SK-N-MC (cell line): ENCODE results near the gene DYNC1LI1.

ENCODE experiments used
- DNase-seq: peaks from one replicate; pipeline ENCODE4 v3.0.0-alpha.2; 2011; ENCODE audit warnings: low read depth, low spot score
- H3K27ac ChIP-seq: fragments of 200-600 bp; sonication (generic); 2 replicates; pipeline ENCODE4 v1.5.1; 2016; ENCODE audit warnings: mixed run types
- H3K36me3 ChIP-seq: fragments of 200-600 bp; sonication (generic); 2 replicates; pipeline ENCODE4 v1.6.1; 2017; ENCODE audit warnings: antibody characterized with exemption, low read length, mixed read lengths; ENCODE audit not compliant: insufficient read depth
- H3K4me3 ChIP-seq: fragments of 200-600 bp; sonication (generic); 2 replicates; pipeline ENCODE4 v1.5.1; 2016
- H3K9ac ChIP-seq: fragments of 200-600 bp; sonication (generic); 2 replicates; pipeline ENCODE4 v1.8.0; 2017; ENCODE audit warnings: mixed run types, mixed read lengths; ENCODE audit not compliant: insufficient read length
- H3K9me3 ChIP-seq: fragments of 200-600 bp; sonication (generic); 2 replicates; pipeline ENCODE4 v1.6.1; 2017; ENCODE audit warnings: low read depth, mild to moderate bottlenecking, antibody characterized with exemption, low read length, moderate library complexity, mixed read lengths
- EZH2 ChIP-seq: fragments of 200-600 bp; sonication (generic); IDR thresholded peaks from one replicate; pipeline ENCODE4 v1.6.1; 2017; ENCODE audit warnings: antibody characterized with exemption
- FOXP2 ChIP-seq: optimal IDR thresholded peaks from 2 replicates; pipeline ENCODE3; 2011; ENCODE audit warnings: mild to moderate bottlenecking, moderate library complexity; ENCODE audit not compliant: insufficient read depth; ENCODE audit errors: extremely low read length, control extremely low read depth
- POLR2AphosphoS5 ChIP-seq: IDR thresholded peaks from 2 replicates; pipeline ENCODE4 v1.6.1; 2012; ENCODE audit warnings: mild to moderate bottlenecking, low read depth, low read length, borderline replicate concordance

Gene DYNC1LI1

DNA sequence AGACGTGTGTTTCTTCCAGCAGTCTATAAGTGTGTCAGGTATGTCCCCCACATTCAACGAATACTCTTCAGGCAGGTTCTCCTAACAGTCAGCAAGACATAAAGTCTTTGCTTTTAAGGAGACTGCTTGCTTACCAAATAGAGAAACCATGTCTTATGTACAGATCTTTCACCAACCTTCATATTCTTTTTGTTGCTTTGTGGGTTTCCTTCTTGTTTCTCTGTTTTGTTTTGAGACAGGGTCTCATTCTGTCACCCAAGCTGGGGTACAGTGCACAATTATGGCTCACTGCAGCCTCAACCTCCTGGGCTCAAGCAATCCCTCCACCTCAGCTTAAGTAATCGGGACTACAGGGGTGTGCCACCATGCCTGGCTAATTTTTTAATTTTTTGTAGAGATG is 14.3 kb downstream of the DYNC1LI1 start:
- no peak overlapping the region for H3K9ac ChIP-seq
- H3K36me3 ChIP-seq, result no peaks in the 10 kb centered on the region
- no peak for DNase-seq
- no peak overlapping the region for H3K4me3 ChIP-seq
- no peak for TF ChIP-seq FOXP2
- TF ChIP-seq EZH2, result no peak
- no peak for TF ChIP-seq POLR2AphosphoS5
- no peak overlapping the region for H3K27ac ChIP-seq
- no peaks in the 10 kb centered on the region for H3K9me3 ChIP-seq

DNA sequence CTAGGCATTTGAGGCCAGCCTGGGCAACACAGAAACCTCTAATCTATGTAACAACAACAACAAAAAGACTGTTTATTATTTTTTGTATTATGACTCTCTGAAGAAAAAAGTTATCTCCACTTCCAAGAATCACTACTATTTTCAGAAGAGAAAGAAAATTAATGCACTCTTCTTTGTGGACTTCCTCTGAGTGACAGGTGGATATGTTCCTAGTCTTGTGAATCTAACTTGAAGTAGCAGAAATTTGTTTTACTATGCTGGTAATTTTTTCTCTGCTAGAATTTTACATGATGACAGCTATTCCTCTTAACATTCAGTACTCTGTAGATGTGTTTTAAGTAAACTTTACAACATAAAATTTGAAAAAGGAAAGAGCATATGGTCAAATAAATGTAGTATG is 16.7 kb downstream of the DYNC1LI1 start:
- no peaks in the 10 kb centered on the region for H3K9me3 ChIP-seq
- H3K27ac ChIP-seq, result no peak overlapping the region
- DNase-seq, result no peak
- H3K4me3 ChIP-seq, result no peak overlapping the region
- H3K36me3 ChIP-seq, result no peaks in the 10 kb centered on the region
- no peak overlapping the region for H3K9ac ChIP-seq
- TF ChIP-seq EZH2 (no peak), POLR2AphosphoS5 (no peak), FOXP2 (no peak)

DNA sequence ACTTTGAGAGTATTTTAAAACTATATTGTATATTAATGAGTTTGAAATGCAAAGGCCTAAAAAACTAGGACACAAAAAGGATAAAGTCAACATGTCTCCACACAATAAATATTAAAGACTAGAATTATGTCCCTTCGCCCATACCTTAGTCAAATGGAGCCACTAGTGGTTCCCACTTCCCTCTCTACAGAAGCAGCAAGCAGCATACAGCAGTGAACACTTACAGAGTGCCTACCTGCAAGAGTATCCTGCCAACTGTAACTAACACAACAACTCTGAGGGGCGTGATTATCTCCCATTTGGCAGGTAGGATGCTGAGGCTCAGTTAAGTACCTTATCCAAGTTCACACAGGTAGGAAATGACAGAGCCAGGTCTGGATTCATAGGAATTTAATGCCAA is 17.2 kb downstream of the DYNC1LI1 start:
- H3K9ac ChIP-seq, result no peak overlapping the region
- H3K27ac ChIP-seq, result no peak overlapping the region
- no peak overlapping the region for H3K4me3 ChIP-seq
- TF ChIP-seq FOXP2, result no peak
- no peak for TF ChIP-seq POLR2AphosphoS5
- TF ChIP-seq EZH2, result no peak
- no peaks in the 10 kb centered on the region for H3K36me3 ChIP-seq
- no peaks in the 10 kb centered on the region for H3K9me3 ChIP-seq
- DNase-seq, result no peak

DNA sequence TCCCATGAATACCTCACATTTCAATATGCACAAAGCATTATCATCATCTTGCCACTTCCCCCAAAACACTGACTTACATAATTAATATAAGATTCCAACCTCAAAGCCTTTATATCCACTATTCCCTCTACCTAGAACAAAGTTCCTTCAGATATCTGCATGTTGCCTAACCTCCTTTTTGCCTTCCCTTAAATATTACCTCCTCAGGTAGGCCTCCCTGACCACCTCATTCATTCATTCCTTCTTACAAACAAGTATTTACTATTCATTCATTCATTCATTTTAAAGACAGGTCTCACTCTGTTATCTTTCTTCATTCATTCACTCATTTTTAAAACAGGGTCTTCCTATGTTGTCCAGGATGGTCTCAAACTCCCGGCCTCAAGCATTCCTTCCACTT is 18.6 kb downstream of the DYNC1LI1 start:
- Histone ChIP-seq H3K36me3 (no peaks in the 10 kb centered on the region), H3K9me3 (no peaks in the 10 kb centered on the region), H3K4me3 (no peak overlapping the region), H3K9ac (no peak overlapping the region), H3K27ac (no peak overlapping the region)
- TF ChIP-seq EZH2, result no peak
- TF ChIP-seq FOXP2, result no peak
- TF ChIP-seq POLR2AphosphoS5, result no peak
- no peak for DNase-seq

DNA sequence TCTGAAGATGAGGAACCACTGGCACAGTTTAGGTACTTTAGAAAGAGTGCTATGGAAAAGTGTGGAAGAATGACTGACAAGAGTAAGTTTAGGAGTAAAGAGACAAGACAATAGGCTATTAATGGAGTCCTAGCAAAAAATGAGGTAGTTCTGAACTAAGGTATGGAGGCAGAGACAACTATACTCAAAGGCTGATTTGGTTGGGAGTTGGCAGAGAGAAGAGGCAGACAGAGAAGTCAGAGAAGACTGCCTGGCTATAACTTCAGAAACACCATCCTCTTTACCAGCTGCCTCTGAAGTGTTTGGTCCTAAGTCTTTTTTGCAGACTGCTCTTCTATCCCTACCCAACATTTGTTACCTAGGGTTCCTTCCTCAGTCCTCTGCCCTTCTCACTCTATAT is 19.2 kb downstream of the DYNC1LI1 start:
- H3K9me3 ChIP-seq, result no peaks in the 10 kb centered on the region
- no peak overlapping the region for H3K9ac ChIP-seq
- no peak overlapping the region for H3K27ac ChIP-seq
- H3K36me3 ChIP-seq, result no peaks in the 10 kb centered on the region
- no peak for DNase-seq
- TF ChIP-seq EZH2, result no peak
- TF ChIP-seq FOXP2, result no peak
- no peak for TF ChIP-seq POLR2AphosphoS5
- no peak overlapping the region for H3K4me3 ChIP-seq

DNA sequence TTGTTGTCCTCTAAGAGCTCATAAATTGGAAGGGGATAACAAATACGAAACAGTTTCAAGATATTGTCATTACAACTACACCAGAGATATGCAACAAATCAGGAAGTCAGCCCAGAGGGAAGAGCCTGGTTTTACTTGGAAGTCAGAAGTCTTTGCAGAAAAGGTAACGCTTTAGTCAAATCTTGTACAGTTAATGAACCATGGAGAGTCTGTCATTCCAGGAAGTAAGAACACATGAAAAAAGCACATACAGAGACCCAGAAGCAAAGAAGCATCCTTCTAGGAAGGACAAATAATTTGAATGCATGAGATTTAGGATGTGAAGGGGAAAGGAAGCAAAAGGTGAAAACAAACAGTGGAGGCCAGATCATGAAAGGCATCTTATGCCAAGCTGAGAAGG is 19.6 kb downstream of the DYNC1LI1 start:
- no peaks in the 10 kb centered on the region for H3K36me3 ChIP-seq
- no peak overlapping the region for H3K9ac ChIP-seq
- peak overlapping the region; percentile 19; the same call in 1 of the 2 replicates for H3K27ac ChIP-seq
- TF ChIP-seq POLR2AphosphoS5, result no peak
- no peak for TF ChIP-seq FOXP2
- TF ChIP-seq EZH2, result no peak
- H3K9me3 ChIP-seq, result no peaks in the 10 kb centered on the region
- H3K4me3 ChIP-seq, result no peak overlapping the region
- DNase-seq, result no peak

DNA sequence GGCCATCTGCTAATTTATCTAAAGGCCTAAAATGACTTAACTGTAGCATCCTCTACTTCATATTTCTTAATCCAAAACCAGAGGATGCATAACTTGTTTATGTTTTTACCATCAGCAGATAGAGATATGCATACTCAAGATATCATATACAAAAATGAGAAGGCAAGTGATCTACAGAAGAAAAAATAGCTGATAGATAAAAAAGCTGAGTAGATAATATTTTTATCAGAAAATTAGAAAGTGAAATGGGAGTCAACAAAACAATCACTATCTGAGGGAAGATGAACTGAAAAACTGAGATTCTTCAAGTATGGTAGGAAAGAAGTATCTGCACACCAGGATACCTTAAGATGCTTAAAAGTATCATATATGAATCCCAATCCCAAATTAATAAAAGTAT is 25.4 kb downstream of the DYNC1LI1 start:
- H3K36me3 ChIP-seq, result no peaks in the 10 kb centered on the region
- no peak overlapping the region for H3K27ac ChIP-seq
- H3K9ac ChIP-seq, result no peak overlapping the region
- no peak for DNase-seq
- no peak for TF ChIP-seq POLR2AphosphoS5
- TF ChIP-seq EZH2, result no peak
- TF ChIP-seq FOXP2, result no peak
- no peak overlapping the region for H3K4me3 ChIP-seq
- no peaks in the 10 kb centered on the region for H3K9me3 ChIP-seq

DNA sequence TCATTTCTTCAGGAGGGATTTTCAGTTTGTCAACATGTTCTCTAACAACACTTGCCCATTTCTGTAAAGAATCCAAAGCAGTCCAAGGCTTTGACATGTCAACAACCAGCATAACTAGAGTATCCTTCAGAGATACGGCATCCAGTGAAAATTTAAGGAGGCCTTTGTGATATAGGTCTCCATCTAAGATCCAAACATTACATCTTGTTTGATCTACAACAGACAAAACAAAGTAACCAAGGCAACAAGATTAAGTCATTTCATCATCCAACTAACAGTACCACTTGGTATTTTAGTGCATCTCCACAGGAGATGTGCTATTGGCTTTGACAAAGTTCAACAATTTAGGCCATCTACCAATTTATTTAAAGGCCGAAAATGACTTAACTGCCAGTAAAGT is 25.8 kb downstream of the DYNC1LI1 start:
- DNase-seq, result no peak
- TF ChIP-seq POLR2AphosphoS5 (no peak), EZH2 (no peak), FOXP2 (no peak)

DNA sequence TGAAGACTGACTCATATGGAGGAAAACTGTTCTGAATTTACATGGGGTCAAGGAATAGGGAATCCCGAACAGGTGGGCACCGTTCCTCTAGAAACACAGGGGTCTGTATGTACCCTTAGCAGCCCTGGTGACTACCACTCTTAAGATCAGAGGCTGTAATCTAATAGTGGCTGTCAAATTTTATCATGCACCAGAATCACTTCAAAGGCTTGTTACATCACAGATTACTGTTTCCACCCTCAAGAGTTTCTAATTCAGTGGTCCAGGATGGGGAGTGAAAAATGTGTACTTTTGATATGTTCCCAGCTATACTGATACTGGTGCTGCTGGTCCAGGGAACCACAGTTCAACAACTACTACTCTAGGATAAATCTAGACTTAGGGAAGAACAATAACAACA is 27.9 kb downstream of the DYNC1LI1 start:
- Histone ChIP-seq H3K9ac (no peak overlapping the region), H3K27ac (no peak overlapping the region), H3K36me3 (no peaks in the 10 kb centered on the region), H3K4me3 (no peak overlapping the region), H3K9me3 (no peaks in the 10 kb centered on the region)
- no peak for TF ChIP-seq FOXP2
- no peak for TF ChIP-seq EZH2
- TF ChIP-seq POLR2AphosphoS5, result no peak
- no peak for DNase-seq

More for the DNA sequence above, 25.8 kb downstream of the DYNC1LI1 start:
- Histone ChIP-seq H3K9me3 (no peaks in the 10 kb centered on the region), H3K27ac (no peak overlapping the region), H3K36me3 (no peaks in the 10 kb centered on the region), H3K9ac (no peak overlapping the region), H3K4me3 (no peak overlapping the region)
